ENCODE measurements around the gene ECI2.

Gene ECI2

DNA sequence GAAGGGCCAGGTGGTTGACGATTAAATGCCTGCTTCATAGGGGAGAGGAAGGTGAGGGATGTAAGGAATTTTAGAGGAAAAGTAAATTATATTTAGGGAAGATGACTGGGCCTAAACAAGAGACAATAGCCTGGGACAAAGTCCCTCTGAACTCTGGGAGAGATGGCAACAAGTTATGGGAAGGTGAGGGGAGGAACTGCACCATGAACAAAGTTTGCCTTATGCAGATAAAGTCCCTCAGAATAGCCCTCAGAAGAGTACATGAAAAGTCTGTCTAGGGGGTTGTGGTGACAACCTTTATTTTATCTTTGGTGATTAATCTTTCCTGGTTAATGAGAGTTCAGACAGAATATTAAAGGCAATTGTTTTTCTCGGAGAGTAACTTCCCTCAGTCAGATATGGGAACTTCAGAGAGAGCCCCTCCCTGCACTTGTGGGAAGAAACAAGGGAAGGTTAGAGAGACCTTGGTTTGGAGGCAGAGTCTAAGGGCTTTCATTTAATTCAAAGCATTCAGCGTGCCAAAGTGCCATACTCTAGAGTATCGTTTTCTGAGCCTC lies 29.3 kb downstream of the ECI2 start:
- TF ChIP-seq POLR2A (IDR thresholded peaks at IDR 0.05; ENCODE audit: extremely low read depth, insufficient read length) (no peak), MYC (IDR thresholded peaks at IDR 0.05; ENCODE audit: low read depth, low read length) (no peak)
- TF ChIP-seq, protein P1, sequence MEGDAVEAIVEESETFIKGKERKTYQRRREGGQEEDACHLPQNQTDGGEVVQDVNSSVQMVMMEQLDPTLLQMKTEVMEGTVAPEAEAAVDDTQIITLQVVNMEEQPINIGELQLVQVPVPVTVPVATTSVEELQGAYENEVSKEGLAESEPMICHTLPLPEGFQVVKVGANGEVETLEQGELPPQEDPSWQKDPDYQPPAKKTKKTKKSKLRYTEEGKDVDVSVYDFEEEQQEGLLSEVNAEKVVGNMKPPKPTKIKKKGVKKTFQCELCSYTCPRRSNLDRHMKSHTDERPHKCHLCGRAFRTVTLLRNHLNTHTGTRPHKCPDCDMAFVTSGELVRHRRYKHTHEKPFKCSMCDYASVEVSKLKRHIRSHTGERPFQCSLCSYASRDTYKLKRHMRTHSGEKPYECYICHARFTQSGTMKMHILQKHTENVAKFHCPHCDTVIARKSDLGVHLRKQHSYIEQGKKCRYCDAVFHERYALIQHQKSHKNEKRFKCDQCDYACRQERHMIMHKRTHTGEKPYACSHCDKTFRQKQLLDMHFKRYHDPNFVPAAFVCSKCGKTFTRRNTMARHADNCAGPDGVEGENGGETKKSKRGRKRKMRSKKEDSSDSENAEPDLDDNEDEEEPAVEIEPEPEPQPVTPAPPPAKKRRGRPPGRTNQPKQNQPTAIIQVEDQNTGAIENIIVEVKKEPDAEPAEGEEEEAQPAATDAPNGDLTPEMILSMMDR (IDR thresholded peaks at IDR 0.05; ENCODE audit: low read depth, low read length): no peak
- no peak overlapping the region for H3K4me3 ChIP-seq (ENCODE audit: low read depth, low read length)
- DNase-seq (ENCODE audit: low read depth): no peak

DNA sequence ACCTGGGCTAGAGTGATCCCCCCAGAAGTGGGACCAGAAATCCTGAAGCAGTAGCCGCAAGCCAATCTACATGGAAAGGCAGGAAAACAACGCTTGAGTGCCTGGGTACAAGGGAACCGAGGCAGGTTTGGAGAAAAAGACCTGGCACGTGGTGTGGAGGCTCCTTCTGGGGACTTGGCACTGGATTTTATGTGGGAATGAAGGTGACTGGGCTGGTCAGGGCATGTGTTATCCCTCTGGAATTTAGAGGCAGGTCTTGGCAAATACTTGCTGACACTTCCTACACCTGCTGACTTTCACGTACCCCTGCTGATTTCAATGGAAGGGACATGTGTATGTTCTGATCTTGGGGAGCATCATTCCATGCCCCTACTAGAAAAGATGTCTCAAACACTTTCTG lies 31.4 kb downstream of the ECI2 start:
- TF ChIP-seq MYC (IDR thresholded peaks at IDR 0.05; ENCODE audit: low read depth, low read length): no peak
- TF ChIP-seq, protein P1 (IDR thresholded peaks at IDR 0.05; ENCODE audit: low read depth, low read length): no peak
- TF ChIP-seq POLR2A (IDR thresholded peaks at IDR 0.05; ENCODE audit: extremely low read depth, insufficient read length): no peak
- TF ChIP-seq, protein P2, sequence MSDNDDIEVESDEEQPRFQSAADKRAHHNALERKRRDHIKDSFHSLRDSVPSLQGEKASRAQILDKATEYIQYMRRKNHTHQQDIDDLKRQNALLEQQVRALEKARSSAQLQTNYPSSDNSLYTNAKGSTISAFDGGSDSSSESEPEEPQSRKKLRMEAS (IDR thresholded peaks at IDR 0.05; ENCODE audit: low read depth, low read length): no peak
- no peak overlapping the region for H3K4me3 ChIP-seq (ENCODE audit: low read depth, low read length)
- DNase-seq (ENCODE audit: low read depth): no peak

DNA sequence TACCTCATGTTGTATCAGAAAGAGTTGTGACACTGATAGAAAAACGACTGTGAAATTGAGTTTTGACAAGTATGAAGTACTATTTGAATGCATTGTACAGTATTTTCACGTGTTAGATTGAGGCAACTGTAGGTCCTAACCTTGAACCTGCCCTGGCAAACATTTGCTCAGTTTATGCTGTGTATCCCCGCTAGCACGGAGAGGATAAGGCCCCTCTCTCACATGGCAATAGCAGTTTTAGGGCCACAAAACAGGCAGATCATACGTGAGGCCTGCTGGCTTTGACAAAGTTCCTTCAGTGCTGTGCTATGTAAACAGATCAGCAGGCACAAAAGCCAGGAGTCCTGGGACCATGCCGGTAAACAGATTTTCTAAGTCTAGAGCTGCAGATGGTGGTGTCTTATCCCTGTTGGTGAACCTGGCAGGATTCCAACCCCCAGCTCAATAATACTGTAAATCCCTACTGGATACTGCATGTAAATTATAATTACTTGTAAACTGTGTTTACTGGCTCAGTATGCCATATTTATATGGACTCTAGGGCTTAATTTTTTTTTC lies 32.6 kb downstream of the ECI2 start:
- TF ChIP-seq, protein P1 (IDR thresholded peaks at IDR 0.05; ENCODE audit: low read depth, low read length): no peak
- H3K4me3 ChIP-seq (ENCODE audit: low read depth, low read length): no peak overlapping the region
- no peak for DNase-seq (ENCODE audit: low read depth)

DNA sequence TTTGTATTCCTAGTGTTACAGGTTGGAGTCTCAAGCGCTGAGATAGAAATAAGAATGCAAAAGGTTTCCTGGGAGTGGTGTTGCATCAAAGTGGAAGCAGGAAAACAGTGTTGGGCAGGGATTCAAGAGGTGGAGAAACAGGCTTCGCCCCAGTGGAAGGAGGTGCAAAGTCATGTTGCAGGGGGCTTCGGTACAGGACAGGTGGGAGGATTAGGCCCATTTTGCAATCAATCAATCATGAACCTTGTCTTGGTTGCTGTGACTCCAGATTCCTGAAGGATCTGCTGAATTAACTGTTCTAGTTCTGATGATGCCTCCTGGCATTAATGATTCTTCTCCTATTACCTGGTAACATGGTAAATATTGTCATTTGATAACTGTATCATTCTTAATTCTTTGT lies 34.1 kb downstream of the ECI2 start:
- no peak overlapping the region for H3K4me3 ChIP-seq (ENCODE audit: low read depth, low read length)
- DNase-seq (ENCODE audit: low read depth): no peak
- TF ChIP-seq POLR2A (IDR thresholded peaks at IDR 0.05; ENCODE audit: extremely low read depth, insufficient read length): no peak
- TF ChIP-seq, protein P1 (IDR thresholded peaks at IDR 0.05; ENCODE audit: low read depth, low read length): no peak
- TF ChIP-seq, protein P2 (IDR thresholded peaks at IDR 0.05; ENCODE audit: low read depth, low read length): no peak
- TF ChIP-seq MYC (IDR thresholded peaks at IDR 0.05; ENCODE audit: low read depth, low read length): no peak

DNA sequence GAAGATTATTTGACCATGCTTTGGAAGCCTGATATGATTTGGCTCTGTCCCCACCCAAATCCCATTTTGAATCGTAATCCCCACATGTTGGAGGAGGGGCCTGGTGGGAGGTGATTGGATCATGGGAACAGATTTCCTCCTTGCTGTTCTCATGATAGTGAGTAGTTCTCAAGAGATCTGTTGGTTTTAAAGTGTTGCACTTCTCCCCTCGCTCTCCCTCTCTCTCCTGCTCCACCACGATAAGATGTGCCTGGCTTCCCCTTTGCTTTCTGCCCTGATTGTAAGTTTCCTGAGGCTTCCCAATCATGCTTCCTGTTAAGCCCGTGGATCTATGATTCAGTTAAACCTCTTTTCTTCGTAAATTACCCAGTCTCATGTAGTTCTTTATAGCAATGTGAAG lies 34.7 kb downstream of the ECI2 start:
- DNase-seq (ENCODE audit: low read depth): no peak
- H3K4me3 ChIP-seq (ENCODE audit: low read depth, low read length): no peak overlapping the region
- TF ChIP-seq POLR2A (IDR thresholded peaks at IDR 0.05; ENCODE audit: extremely low read depth, insufficient read length) (no peak), MYC (IDR thresholded peaks at IDR 0.05; ENCODE audit: low read depth, low read length) (no peak)
- TF ChIP-seq, protein P2 (IDR thresholded peaks at IDR 0.05; ENCODE audit: low read depth, low read length): no peak
- TF ChIP-seq, protein P1 (IDR thresholded peaks at IDR 0.05; ENCODE audit: low read depth, low read length): no peak

DNA sequence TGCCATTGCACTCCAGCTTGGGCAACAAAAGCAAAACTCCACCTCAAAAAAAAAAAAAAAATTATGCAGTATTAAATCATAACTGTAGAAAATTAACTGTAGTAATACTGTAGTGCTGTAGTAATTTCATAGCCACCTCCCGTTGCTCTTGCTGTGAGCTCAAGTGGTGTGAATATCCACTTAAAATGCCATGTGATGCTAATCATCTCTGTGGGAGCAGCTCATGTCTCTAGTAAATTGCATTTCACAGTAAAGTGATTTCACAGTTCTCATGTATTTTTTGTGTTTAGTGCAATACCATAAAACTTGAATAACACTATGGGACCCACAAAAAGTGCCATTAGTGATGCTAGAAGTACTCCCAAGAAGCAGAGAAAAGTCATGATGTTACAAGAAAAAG lies 42.1 kb downstream of the ECI2 start:
- DNase-seq (ENCODE audit: low read depth): no peak
- H3K4me3 ChIP-seq (ENCODE audit: low read depth, low read length): no peak overlapping the region
- TF ChIP-seq, protein P2 (IDR thresholded peaks at IDR 0.05; ENCODE audit: low read depth, low read length): no peak
- TF ChIP-seq POLR2A (IDR thresholded peaks at IDR 0.05; ENCODE audit: extremely low read depth, insufficient read length) (no peak), MYC (IDR thresholded peaks at IDR 0.05; ENCODE audit: low read depth, low read length) (no peak)
- TF ChIP-seq, protein P1 (IDR thresholded peaks at IDR 0.05; ENCODE audit: low read depth, low read length): no peak
